ENCODE results near the gene HLA-DOA. TPM values are rescaled to one million over a fixed set of nuclear protein-coding genes. Genes with fewer than 3 reads are reported as not detected.

The HLA-DOA gene
- total and polyA plus RNA-seq, 2 of the 8 experiments (the other 6 are each of a cell fraction or from before 2014, with no cell fraction given), result 23.7 to 89.0 TPM

DNA sequence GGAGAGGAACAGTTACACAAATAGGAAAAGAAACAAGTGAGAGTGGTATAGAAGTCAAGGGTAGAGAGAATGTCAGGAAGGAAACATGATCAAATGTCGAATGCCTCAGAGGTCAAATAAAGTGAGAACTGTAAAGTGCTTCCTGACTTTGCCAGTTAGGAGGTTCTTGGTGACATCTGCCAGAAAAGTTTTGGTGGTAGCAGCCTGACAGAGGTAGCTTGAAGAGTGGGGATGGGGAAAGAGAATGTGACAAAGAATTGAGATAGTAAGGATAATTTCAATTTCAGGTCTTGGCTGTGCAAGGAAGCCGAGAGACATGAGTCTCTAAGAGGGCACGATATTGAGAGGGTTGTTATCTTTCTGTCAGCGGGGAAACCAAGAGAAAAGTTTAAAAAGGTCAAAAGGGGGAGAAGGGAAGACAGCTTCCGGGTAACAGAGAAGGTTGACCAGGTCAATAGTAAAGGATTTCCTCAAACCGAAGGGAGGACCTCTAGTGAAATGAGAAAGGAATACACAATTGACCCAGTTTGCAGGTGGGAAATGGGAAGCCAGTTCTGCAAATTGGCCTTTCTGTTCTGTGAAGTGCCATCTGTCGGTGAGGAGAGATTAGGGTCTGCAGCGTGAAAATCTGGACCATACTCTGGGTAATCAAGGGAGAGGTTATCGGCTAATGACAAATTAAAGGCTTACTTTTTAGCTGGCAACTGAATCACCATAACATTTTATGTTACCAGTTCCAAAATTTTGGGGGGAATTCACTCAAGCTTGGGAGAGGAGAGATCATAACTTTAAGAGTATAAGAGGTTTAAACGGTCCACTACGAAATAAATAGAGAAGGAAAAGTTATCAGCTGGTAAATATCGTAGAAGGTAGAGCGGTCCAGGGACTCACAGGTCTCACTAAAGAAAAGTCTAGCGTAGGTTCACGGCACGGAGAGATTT is 42.0 kb downstream of the HLA-DOA start (continued):
- TF ChIP-seq, protein P1, sequence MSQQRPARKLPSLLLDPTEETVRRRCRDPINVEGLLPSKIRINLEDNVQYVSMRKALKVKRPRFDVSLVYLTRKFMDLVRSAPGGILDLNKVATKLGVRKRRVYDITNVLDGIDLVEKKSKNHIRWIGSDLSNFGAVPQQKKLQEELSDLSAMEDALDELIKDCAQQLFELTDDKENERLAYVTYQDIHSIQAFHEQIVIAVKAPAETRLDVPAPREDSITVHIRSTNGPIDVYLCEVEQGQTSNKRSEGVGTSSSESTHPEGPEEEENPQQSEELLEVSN (IDR thresholded peaks at IDR 0.05), result no peak
- TF ChIP-seq EGR1 (IDR thresholded peaks at IDR 0.05; ENCODE audit: borderline replicate concordance, low read depth, low read length), result peak; percentile 39; the same call in 1 of the 2 replicates
- TF ChIP-seq, protein P2, sequence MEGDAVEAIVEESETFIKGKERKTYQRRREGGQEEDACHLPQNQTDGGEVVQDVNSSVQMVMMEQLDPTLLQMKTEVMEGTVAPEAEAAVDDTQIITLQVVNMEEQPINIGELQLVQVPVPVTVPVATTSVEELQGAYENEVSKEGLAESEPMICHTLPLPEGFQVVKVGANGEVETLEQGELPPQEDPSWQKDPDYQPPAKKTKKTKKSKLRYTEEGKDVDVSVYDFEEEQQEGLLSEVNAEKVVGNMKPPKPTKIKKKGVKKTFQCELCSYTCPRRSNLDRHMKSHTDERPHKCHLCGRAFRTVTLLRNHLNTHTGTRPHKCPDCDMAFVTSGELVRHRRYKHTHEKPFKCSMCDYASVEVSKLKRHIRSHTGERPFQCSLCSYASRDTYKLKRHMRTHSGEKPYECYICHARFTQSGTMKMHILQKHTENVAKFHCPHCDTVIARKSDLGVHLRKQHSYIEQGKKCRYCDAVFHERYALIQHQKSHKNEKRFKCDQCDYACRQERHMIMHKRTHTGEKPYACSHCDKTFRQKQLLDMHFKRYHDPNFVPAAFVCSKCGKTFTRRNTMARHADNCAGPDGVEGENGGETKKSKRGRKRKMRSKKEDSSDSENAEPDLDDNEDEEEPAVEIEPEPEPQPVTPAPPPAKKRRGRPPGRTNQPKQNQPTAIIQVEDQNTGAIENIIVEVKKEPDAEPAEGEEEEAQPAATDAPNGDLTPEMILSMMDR (IDR thresholded peaks at IDR 0.05; ENCODE audit: control extremely low read depth in 1 of 3, insufficient read depth in 1 of 3, low read depth in 1 of 3, low read length in 3 of 3), result peak in 2 of 3 experiments; percentile 66 to 79; a peak in 3 of 4 replicates
- no peak for TF ChIP-seq YY1 (IDR thresholded peaks at IDR 0.05; ENCODE audit: low read depth, low read length)
- peak; percentile 15; the same call in 1 of the 2 replicates for TF ChIP-seq TAF1 (IDR thresholded peaks at IDR 0.05; ENCODE audit: low read depth, low read length)
- no peak for TF ChIP-seq BACH1 (IDR thresholded peaks at IDR 0.05; ENCODE audit: low read length)
- 0 out of 2 replicates have a peak, but pooled peaks have one; percentile 21 for TF ChIP-seq TCF12 (IDR thresholded peaks at IDR 0.05; ENCODE audit: low read depth, low read length)

Data from H1 (cell line).